Articular chondrocyte of knee joint (primary cell): Measurements from ENCODE around the gene ARID4A. TPM values are rescaled to one million over a fixed set of nuclear protein-coding genes. Genes with fewer than 3 reads are reported as not detected.

ENCODE experiments used
- small RNA-seq: library from RNA; depleted of rRNA; stranded (forward); fragments of <200 nt; gene quantifications from one replicate; pipeline ENCODE3, GENCODE V24; 2012
- total RNA-seq: library from RNA; depleted of rRNA; stranded (reverse); fragments of >200 nt; gene quantifications from 2 replicates; pipeline ENCODE4 v1.2.3, GENCODE V29; 2012

ARID4A gene, protein sequence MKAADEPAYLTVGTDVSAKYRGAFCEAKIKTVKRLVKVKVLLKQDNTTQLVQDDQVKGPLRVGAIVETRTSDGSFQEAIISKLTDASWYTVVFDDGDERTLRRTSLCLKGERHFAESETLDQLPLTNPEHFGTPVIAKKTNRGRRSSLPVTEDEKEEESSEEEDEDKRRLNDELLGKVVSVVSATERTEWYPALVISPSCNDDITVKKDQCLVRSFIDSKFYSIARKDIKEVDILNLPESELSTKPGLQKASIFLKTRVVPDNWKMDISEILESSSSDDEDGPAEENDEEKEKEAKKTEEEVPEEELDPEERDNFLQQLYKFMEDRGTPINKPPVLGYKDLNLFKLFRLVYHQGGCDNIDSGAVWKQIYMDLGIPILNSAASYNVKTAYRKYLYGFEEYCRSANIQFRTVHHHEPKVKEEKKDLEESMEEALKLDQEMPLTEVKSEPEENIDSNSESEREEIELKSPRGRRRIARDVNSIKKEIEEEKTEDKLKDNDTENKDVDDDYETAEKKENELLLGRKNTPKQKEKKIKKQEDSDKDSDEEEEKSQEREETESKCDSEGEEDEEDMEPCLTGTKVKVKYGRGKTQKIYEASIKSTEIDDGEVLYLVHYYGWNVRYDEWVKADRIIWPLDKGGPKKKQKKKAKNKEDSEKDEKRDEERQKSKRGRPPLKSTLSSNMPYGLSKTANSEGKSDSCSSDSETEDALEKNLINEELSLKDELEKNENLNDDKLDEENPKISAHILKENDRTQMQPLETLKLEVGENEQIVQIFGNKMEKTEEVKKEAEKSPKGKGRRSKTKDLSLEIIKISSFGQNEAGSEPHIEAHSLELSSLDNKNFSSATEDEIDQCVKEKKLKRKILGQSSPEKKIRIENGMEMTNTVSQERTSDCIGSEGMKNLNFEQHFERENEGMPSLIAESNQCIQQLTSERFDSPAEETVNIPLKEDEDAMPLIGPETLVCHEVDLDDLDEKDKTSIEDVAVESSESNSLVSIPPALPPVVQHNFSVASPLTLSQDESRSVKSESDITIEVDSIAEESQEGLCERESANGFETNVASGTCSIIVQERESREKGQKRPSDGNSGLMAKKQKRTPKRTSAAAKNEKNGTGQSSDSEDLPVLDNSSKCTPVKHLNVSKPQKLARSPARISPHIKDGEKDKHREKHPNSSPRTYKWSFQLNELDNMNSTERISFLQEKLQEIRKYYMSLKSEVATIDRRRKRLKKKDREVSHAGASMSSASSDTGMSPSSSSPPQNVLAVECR
- 15.8 and 18.1 TPM in 2 replicates for total RNA-seq

DNA sequence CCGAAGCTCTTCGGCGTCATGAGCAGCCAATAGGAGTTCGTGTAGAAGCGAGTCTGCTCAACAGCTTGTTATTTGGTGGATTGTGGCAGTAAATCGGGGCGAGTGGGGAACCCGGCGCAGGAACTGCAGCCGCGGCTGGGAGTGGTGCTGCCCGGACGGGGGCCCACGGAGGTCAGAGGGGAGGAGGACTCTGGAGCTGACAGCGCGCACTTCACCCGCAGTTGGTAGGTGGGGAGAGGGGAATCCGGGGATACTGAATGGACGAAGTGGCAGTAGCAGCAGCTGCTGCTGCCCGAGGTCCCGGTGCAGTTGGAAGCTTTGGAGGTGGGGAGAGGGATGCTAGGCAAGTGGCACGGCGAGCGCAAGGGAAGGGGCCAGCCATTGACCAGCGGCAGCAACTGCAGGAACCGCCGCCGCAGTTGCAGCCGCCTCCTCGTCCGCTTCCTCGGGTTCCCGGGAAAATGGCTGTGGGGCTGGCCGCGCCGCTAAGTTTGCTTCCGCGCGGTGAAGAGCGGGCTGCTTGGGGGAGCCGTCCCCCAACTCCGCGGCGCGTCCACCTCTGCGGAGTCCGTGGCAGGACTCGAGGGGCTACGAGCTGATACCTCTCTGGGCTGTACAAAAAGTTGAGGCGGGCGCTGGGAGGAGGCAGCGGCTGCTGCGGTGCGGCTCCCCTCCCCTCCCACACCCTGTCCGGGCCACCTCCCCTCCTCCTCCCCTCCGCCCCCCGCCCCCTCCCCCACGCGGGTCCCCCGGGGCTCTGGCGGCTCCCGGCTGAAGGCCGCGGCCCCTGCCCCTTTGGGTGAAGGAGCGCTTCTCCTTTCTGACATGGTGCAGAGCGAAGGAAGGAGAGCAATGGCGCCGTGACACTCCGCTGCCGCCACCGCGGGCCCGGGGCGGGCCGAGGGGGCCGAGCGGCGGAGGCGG is at the start of gene ARID4A:
ARID4A (plus strand) TSS at position 79 of the 924 bp plus-strand sequence. CDS start 1,300 bp downstream, outside the sequence.

DNA sequence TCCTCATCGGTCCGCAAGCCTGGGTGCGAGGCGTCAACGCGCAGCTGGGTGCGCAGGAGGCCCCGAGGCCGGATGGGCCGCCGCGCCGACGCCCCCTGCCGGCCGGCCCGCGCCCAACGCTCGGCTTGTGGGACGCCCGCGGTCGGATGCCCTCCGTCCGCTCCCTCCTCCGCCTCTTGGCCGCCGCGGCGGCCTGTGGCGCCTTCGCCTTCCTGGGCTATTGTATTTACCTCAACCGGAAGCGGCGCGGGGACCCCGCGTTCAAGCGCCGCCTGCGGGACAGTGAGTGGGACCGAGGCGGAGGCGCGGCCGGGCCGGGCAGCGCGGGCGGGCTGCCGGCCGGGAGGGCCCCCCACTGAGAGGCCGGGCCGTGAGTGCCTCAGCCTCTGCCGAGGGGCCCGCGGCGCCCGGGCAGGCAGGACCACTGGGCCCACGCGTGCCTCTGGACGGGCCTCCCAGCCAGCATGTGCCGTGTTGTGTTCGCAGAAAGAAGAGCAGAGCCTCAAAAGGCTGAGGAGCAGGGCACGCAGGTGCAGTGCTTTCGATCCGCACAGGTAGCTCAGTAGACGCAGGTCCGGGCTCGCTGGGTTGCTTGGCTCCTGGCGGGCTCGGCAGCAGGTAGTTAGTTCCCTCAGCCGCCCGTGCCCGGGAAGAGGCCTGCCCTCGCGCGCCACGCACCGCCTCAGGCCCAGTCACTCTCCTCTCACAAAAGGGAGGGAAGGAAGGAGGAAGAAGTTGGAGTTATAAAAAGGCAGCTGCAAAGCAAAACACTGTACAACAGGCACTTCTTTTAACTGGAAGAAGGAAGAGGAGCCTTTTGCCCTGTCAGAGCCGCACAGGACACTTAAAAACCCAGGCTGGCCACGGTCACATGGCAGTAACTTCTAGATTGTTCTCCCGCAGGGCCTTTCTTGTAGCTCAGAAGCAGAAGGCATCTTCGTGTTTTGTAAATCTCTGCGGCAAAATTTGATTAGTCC is 97.7 kb downstream of the ARID4A start, which contains the start of gene TOMM20L:
TOMM20L (plus strand) TSS at position 119 of the 977 bp plus-strand sequence; CDS start at position 147, 28 bp downstream.

Small RNA genes lying within 50 kb of the gene (small RNA-seq; reads per million reads assigned to genes)
- gene RNU6-341P = not detected

Other genes starting within 250 kb of the ARID4A start
- gene ARMH4, start 146.3 kb upstream of the ARID4A start, total RNA-seq = 8.3 and 9.1 TPM in 2 replicates
- gene ACTR10, start 98.4 kb upstream of the ARID4A start, total RNA-seq = 73.7 and 74.1 TPM in 2 replicates
- 94.7 and 105 TPM in 2 replicates for gene PSMA3, start 53.7 kb upstream of the ARID4A start, total RNA-seq
- not detected in 2 replicates for gene TOMM20L, start 97.4 kb downstream of the ARID4A start, total RNA-seq
- 31.1 and 43.5 TPM in 2 replicates for gene TIMM9, start 129.0 kb downstream of the ARID4A start, total RNA-seq
- 35.7 TPM in 2 replicates for gene KIAA0586, start 129.2 kb downstream of the ARID4A start, total RNA-seq